Thyroid gland (tissue), 4 donors: ENCODE data around the gene PRRT3.

Source experiments
- POLR2A ChIP-seq, 2 donors: fragments of 450-650 bp; IDR thresholded peaks; one replicate each; pipeline ENCODE4 v1.6.1; 2017; ENCODE audit warnings: antibody characterized with exemption in 2 of 2, mild to moderate bottlenecking in 2 of 2, moderate library complexity in 1 of 2
- TF ChIP-seq, protein P1 (sequence below), 6 experiments: fragments of 200-600 bp in 3 of 6; fragments of 450-650 bp in 3 of 6; sonication (generic) in 3 of 6; IDR thresholded peaks; one replicate each; pipeline ENCODE4 v1.5.1; 2016 to 2019; ENCODE audit warnings: antibody characterized with exemption in 6 of 6, mild to moderate bottlenecking in 2 of 6, inconsistent platforms in 1 of 6, moderate library complexity in 1 of 6

DNA sequence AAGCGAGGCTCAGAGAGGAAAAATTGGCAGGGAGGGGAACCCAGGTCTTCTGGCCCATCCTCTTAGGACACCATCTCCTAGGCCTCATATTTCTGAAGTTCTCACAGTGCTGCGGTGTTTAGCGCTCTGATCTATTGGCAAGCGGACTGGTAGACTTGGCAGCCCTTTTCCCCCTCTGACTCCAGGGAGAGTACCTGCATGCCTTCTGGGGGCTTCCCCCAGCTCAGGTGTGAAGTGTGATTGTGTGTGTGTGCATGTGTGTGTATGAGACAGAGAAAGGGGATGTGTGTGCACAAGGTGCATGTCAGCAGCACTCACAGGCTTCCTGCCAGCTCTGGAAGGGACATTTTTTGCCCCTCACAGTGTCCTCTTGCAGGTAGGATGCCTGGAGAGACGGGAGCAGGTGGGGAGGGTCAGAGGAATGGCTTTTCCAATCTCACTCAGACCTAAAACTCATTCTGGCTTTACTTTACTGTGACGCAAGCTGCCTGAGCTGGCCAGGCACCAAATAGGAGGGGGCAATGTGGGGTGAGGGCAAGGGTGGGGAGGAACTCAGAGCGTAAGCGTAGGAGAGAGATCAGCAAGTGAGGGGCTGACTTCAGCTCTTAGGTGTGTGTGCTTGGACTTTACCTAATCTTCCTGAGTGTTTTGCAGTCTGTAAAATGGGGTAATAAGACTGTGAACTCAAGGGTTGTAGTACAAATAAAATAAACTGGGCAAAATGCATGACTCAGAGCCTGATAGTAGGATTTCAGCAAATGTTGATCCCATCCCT is 53.6 kb downstream of the PRRT3 start:
- TF ChIP-seq, protein P1, sequence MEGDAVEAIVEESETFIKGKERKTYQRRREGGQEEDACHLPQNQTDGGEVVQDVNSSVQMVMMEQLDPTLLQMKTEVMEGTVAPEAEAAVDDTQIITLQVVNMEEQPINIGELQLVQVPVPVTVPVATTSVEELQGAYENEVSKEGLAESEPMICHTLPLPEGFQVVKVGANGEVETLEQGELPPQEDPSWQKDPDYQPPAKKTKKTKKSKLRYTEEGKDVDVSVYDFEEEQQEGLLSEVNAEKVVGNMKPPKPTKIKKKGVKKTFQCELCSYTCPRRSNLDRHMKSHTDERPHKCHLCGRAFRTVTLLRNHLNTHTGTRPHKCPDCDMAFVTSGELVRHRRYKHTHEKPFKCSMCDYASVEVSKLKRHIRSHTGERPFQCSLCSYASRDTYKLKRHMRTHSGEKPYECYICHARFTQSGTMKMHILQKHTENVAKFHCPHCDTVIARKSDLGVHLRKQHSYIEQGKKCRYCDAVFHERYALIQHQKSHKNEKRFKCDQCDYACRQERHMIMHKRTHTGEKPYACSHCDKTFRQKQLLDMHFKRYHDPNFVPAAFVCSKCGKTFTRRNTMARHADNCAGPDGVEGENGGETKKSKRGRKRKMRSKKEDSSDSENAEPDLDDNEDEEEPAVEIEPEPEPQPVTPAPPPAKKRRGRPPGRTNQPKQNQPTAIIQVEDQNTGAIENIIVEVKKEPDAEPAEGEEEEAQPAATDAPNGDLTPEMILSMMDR (IDR thresholded peaks at IDR 0.05): no peak
- no peak for TF ChIP-seq POLR2A (IDR thresholded peaks at IDR 0.05)
